GM13976 (cell line): ENCODE measurements around the gene INAFM2.

Experiments used
- DNase-seq: peaks from one replicate; pipeline ENCODE4 v3.0.0; 2012; ENCODE audit warnings: low spot score
- CTCF ChIP-seq: IDR thresholded peaks from 2 replicates; pipeline ENCODE4 v1.5.1; 2012; ENCODE audit warnings: borderline replicate concordance, mild to moderate bottlenecking; ENCODE audit not compliant: insufficient read depth; ENCODE audit errors: extremely low read depth, missing control alignments, control extremely low read depth
- in situ Hi-C: fragments of 300-500 bp; cut with MboI; formaldehyde crosslinking; loops from one replicate; pipeline ENCODE4 v1.12.0; 2022; ENCODE audit warnings: low sequenced_read_pairs, mixed read lengths, inconsistent platforms; ENCODE audit not compliant: unreplicated experiment

The INAFM2 gene

GRCh38 chr15:40325188-40325587, 1.7 kb downstream of the INAFM2 start:
- no peak for DNase-seq
- TF ChIP-seq CTCF, result no peak
- in situ Hi-C loops, result no loop called here

GRCh38 chr15:40325700-40326099, 2.2 kb downstream of the INAFM2 start:
- in situ Hi-C loops, result no loop called here

GRCh38 chr15:40327457-40327856, 4.0 kb downstream of the INAFM2 start:
- DNase-seq, result no peak
- no peak for TF ChIP-seq CTCF
- in situ Hi-C loops, result no loop called here

More at GRCh38 chr15:40325700-40326099, 2.2 kb downstream of the INAFM2 start:
- no peak for TF ChIP-seq CTCF
- DNase-seq, result no peak

GRCh38 chr15:40328176-40328575, 4.7 kb downstream of the INAFM2 start:
- in situ Hi-C loops, result no loop called here
- DNase-seq, result no peak
- no peak for TF ChIP-seq CTCF

GRCh38 chr15:40328751-40329150, 5.3 kb downstream of the INAFM2 start:
- DNase-seq, result no peak
- in situ Hi-C loops, result no loop called here
- no peak for TF ChIP-seq CTCF

GRCh38 chr15:40329804-40330203, 6.3 kb downstream of the INAFM2 start:
- in situ Hi-C loops, result no loop called here
- no peak for TF ChIP-seq CTCF
- no peak for DNase-seq

- in situ Hi-C loops, result no loop called here
- no peak for TF ChIP-seq CTCF
- DNase-seq, result no peak
Measured at GRCh38 chr15:40330368-40330836, 6.9 kb downstream of the INAFM2 start.
